Heart right ventricle (tissue), 16 donors: ENCODE results near the gene SPATA24. TPM values are rescaled to one million over a fixed set of nuclear protein-coding genes. Genes with fewer than 3 reads are reported as not detected.

Experiments
- ATAC-seq, 8 donors: fragments of 200-7000 bp; cut with Tn5 transposase; one replicate each; pipeline ENCODE4 v1.9.1; 2020; ENCODE audit warnings: mild to moderate bottlenecking in 8 of 8, moderate library complexity in 8 of 8, moderate number of reproducible peaks in 1 of 8
- DNase-seq, 2 donors: peaks; one replicate each; pipeline ENCODE4 v3.0.0-alpha.2; 2020
- H3K27ac ChIP-seq, 10 donors: fragments of 200-600 bp; sonication (generic) in 2 of 10; one replicate each; pipeline versions ENCODE4 v1.5.0 to v1.8.0; 2020 to 2022; ENCODE audit warnings: mild to moderate bottlenecking in 3 of 10
- H3K27me3 ChIP-seq, 7 donors: fragments of 200-600 bp; one replicate each; pipeline ENCODE4 v1.8.0; 2021 to 2022; ENCODE audit warnings: mild to moderate bottlenecking in 2 of 7
- H3K36me3 ChIP-seq, 9 donors: fragments of 200-600 bp; sonication (generic) in 1 of 9; one replicate each; pipeline versions ENCODE4 v1.5.0 to v1.8.0; 2020 to 2022; ENCODE audit warnings: mild to moderate bottlenecking in 2 of 9
- H3K4me1 ChIP-seq, 9 donors: fragments of 200-600 bp; sonication (generic) in 1 of 9; one replicate each; pipeline versions ENCODE4 v1.5.0 to v1.8.0; 2020 to 2022; ENCODE audit warnings: mild to moderate bottlenecking in 4 of 9
- H3K4me3 ChIP-seq, 10 donors: fragments of 200-600 bp; sonication (generic) in 2 of 10; one replicate each; pipeline versions ENCODE4 v1.5.0 to v1.8.0; 2020 to 2022; ENCODE audit warnings: mild to moderate bottlenecking in 7 of 10, moderate library complexity in 2 of 10
- H3K9me3 ChIP-seq, 11 donors: fragments of 200-600 bp in 10 of 11; sonication (generic) in 2 of 11; one replicate each; pipeline versions ENCODE4 v1.5.0 to v1.8.0; 2013 to 2022; ENCODE audit warnings: mild to moderate bottlenecking in 2 of 11, control low read depth in 1 of 11, moderate library complexity in 1 of 11
- WGBS, 2 donors: extraction: QIAGEN DNeasy Blood & Tissue Kit; methylation state at CpG; one replicate each; pipeline ENCODE4 v1.1.7; 2013; ENCODE audit warnings: inconsistent platforms in 1 of 2; 5-methylcytosine and 5-hydroxymethylcytosine counted together
- intact Hi-C, 10 donors: fragments of 100-400 bp; cut with DNase I; formaldehyde crosslinking; loops; one replicate each; pipeline versions ENCODE4 v1.11.1 to v1.14.2; 2022
- long read RNA-seq, 3 donors: library from polyadenylated mRNA; unstranded; transcript quantifications; one replicate each; pipeline ENCODE4 v2.0.0, GENCODE V29; 2020 to 2021
- polyA plus RNA-seq, 2 donors: library from polyadenylated mRNA; stranded (reverse); fragments of 200-250 nt; gene quantifications; one replicate each; pipeline ENCODE4 v1.2.3, GENCODE V29; 2013
- total RNA-seq, 10 donors: library from RNA; stranded (reverse); fragmentation: NEBNext Ultra II Directional in 3 of 10; extraction: Animal tissue kit (Norgen Biotek cat#: 25700) in 3 of 10; gene quantifications; one replicate each; pipeline versions ENCODE4 v1.2.1 to v1.2.4, GENCODE V29; 2021 to 2023
- TF ChIP-seq, protein P1 (sequence below), 9 donors: fragments of 200-600 bp; sonication (generic) in 2 of 9; IDR thresholded peaks; one replicate each; pipeline versions ENCODE4 v1.5.0 to v1.8.0; 2021 to 2022; ENCODE audit warnings: antibody characterized with exemption in 9 of 9, mild to moderate bottlenecking in 5 of 9, moderate library complexity in 1 of 9
- donor health status: Arrhythmogenic right ventricular cardiomyopathy.
- donor health status: ischemic (EF 13 %, LVEDD 7.1; RV severe dilation, severe dysfunction).
- donor health status: healthy with polysubstance abuse.
- donor health status: DM: no; HTN: yes; CAD: no.
- donor health status: DM: no; HTN: no; CAD: no.
- donor health status: ischemic (EF 25% LVEDD 6.9; RV normal size, moderate dysfunction).
- donor health status: ischemic (EF 25% LVEDD 5.7; RV mildly dilated, moderate dysfunction).
- donor health status: healthy.
- donor health status: DM: yes; HTN: yes; CAD: no.
- donor health status: Ischemic cardiomyopathy.
- donor health status: ischemic (EF 35%, LVEDD 5.7; RV mildly dilated, moderate dysfunction).
- donor health status: nonischemic (EF 11% LVEDD 7.7; RV severe dilation, severe dysfunction).
- donor health status: DM: yes; HTN: yes; CAD: no.
- donor health status: PGD.
- donor health status: ischemic (EF 29% LVEDD 5.4; RV normal size, mild dysfunction).
- donor health status: nonischemic (EF 23%, LVEDD 6.1; RV moderate dilation, normal function).

Gene SPATA24, protein sequence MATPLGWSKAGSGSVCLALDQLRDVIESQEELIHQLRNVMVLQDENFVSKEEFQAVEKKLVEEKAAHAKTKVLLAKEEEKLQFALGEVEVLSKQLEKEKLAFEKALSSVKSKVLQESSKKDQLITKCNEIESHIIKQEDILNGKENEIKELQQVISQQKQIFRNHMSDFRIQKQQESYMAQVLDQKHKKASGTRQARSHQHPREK
- total RNA-seq (10 to 100 TPM; 11.8 to 24.8 (median 16.5) TPM), polyA plus RNA-seq (10 to 100 TPM; 14.8 to 37.5 TPM)
- long read RNA-seq, donor 1, partial matches to known transcripts: 0 of 2 reads
- long read RNA-seq, donor 1, other reads (novel, unspliced or antisense): 1 of 2 reads
- long read RNA-seq, donor 2, partial matches to known transcripts: 0 of 7 reads
- long read RNA-seq, donor 2, other reads (novel, unspliced or antisense): 2 of 7 reads
- long read RNA-seq, donor 3: 0 reads

- H3K36me3 ChIP-seq: peaks cover 0 to 22% (median 0%) of the 10 kb centered on the region in 9 donors
- H3K27ac ChIP-seq: peak within 1 kb of the TSS; percentile 79 to 98 (median 90)
- intact Hi-C loops: no loop called here
- H3K27me3 ChIP-seq: no peaks in the 10 kb centered on the region
- peak within 1 kb of the TSS; percentile 26 to 59 (median 52) for H3K4me3 ChIP-seq
- no peaks in the 10 kb centered on the region for H3K9me3 ChIP-seq
- 0 to 1% methylated on average over 41 of the region's 41 CpGs for WGBS, 2 donors
- H3K4me1 ChIP-seq: peaks cover 6 to 29% (median 16%) of the 10 kb centered on the region in 9 donors
- DNase-seq: peak; percentile 97 to 98
- TF ChIP-seq, protein P1, sequence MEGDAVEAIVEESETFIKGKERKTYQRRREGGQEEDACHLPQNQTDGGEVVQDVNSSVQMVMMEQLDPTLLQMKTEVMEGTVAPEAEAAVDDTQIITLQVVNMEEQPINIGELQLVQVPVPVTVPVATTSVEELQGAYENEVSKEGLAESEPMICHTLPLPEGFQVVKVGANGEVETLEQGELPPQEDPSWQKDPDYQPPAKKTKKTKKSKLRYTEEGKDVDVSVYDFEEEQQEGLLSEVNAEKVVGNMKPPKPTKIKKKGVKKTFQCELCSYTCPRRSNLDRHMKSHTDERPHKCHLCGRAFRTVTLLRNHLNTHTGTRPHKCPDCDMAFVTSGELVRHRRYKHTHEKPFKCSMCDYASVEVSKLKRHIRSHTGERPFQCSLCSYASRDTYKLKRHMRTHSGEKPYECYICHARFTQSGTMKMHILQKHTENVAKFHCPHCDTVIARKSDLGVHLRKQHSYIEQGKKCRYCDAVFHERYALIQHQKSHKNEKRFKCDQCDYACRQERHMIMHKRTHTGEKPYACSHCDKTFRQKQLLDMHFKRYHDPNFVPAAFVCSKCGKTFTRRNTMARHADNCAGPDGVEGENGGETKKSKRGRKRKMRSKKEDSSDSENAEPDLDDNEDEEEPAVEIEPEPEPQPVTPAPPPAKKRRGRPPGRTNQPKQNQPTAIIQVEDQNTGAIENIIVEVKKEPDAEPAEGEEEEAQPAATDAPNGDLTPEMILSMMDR (IDR thresholded peaks at IDR 0.05): no peak
- ATAC-seq: peak; percentile 94 to 98 (median 97)
Observed at GRCh38 chr5:139403787-139404483, at the start of gene SPATA24. SPATA24 (minus strand) TSS chr5:139404089; CDS start chr5:139404060, 29 bp downstream.

DNA sequence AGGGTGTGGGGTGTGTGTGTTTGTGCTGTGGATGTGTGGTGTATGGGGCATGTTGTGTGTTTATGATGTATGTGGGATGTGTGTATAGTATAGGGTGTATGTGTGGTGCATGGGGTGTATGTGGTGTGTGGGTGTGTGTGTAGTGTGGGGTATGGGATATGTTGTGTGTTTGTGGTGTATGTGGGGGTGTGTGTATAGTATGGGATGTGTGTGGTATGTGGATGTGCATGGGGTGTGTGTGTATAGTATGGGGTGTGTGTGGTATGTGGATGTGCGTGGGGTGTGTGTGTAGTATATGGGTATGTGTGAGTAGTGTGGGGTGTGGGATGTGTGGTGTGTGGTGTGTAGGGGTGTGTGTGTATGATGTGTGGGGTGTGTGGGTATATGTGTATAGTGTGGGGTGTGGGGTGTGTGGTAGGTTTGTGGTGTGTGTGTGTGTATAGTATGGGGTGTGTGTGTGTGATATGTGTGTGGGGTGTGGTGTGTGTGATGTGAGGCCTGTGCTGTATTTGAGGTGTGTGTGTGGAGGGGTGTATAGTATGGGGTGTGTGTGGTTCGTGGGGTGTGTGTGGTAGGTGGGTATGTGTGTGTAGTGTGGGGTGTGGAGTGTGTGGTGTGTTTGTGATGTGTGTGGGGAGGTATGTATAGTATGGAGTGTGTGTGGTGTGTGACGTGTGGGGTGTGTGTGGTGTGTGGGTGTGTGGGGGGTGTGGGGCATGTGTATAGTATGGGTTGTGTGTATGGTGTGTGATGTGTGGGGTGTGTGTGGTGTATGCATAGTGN is 48.2 kb upstream of the SPATA24 start:
- peak in 2 of 8 donors; percentile 19 to 41 for ATAC-seq
- WGBS, 2 donors: 83 to 87% methylated on average over 3 of the region's 3 CpGs
- H3K27ac ChIP-seq: no peak overlapping the region
- no peak overlapping the region for H3K4me3 ChIP-seq
- intact Hi-C loops: no loop called here
- no peaks in the 10 kb centered on the region for H3K9me3 ChIP-seq
- H3K27me3 ChIP-seq: no peaks in the 10 kb centered on the region
- DNase-seq: no peak
- H3K36me3 ChIP-seq: peaks cover 0 to 83% (median 0%) of the 10 kb centered on the region in 9 donors
- TF ChIP-seq, protein P1 (IDR thresholded peaks at IDR 0.05): no peak
- peaks cover 0 to 14% (median 3%) of the 10 kb centered on the region in 9 donors for H3K4me1 ChIP-seq

DNA sequence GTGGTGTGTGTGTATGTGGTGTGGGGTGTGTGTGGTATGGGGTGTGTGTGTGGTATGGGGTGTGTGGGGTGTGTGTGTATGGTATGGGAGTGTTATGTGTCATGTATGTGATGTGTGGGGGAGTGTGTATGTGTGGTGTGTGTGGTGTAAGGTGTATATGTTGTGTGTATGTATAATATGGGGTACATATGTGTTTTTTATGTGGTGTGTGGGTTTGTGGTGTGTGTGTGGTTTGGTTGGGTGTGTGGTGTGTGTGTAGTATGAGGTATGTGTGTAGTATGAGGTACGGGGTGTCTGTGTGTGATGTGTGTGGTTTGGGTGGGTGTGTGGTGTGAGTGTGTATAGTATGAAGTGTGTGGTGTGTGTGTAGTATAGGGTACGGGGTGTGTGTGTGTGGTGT is 47.3 kb upstream of the SPATA24 start:
- 94% methylated on average over 2 of the region's 2 CpGs for whole genome bisulfite sequencing, 2 donors
- no peak for ATAC-seq

More for the DNA sequence above, 47.3 kb upstream of the SPATA24 start:
- Histone ChIP-seq H3K4me1 (peaks cover 0 to 17% (median 4%) of the 10 kb centered on the region in 9 donors), H3K27ac (no peak overlapping the region), H3K36me3 (peaks cover 0 to 74% (median 0%) of the 10 kb centered on the region in 9 donors), H3K4me3 (no peak overlapping the region), H3K9me3 (no peaks in the 10 kb centered on the region), H3K27me3 (no peaks in the 10 kb centered on the region)
- TF ChIP-seq, protein P1 (IDR thresholded peaks at IDR 0.05): no peak
- intact Hi-C loops: no loop called here
- DNase-seq: no peak
